DOHH2 (cell line): ENCODE measurements around the gene ASAP2.
A peak's percentile ranks its signal among the peaks of the same experiment; 100 is the strongest.

Experiments used
- H3F3A ChIP-seq: fragments of 200-600 bp; sonication (generic), shearing (Covaris generic); 2 replicates; pipeline ENCODE4 v1.6.0; 2016; ENCODE audit warnings: antibody characterized with exemption, mild to moderate bottlenecking; ENCODE audit not compliant: control insufficient read depth, insufficient read depth
- H3K27ac ChIP-seq: fragments of 200-600 bp; sonication (generic); 2 replicates; pipeline ENCODE4 v1.5.1; 2014; ENCODE audit warnings: low read depth, mild to moderate bottlenecking, low read length, moderate library complexity
- H3K27me3 ChIP-seq: fragments of 200-600 bp; sonication (generic); 2 replicates; pipeline ENCODE4 v1.6.1; 2014; ENCODE audit warnings: mild to moderate bottlenecking, low read length, mixed read lengths; ENCODE audit not compliant: control insufficient read depth
- H3K36me3 ChIP-seq: fragments of 200-600 bp; sonication (generic); 2 replicates; pipeline ENCODE4 v1.6.1; 2014; ENCODE audit warnings: mild to moderate bottlenecking, low read length, moderate library complexity, mixed read lengths; ENCODE audit not compliant: control insufficient read depth
- H3K4me1 ChIP-seq: fragments of 200-600 bp; sonication (generic); 2 replicates; pipeline ENCODE4 v1.6.1; 2014; ENCODE audit warnings: mild to moderate bottlenecking, low read length, mixed read lengths; ENCODE audit not compliant: control insufficient read depth
- H3K4me2 ChIP-seq: fragments of 200-600 bp; sonication (generic); 2 replicates; pipeline ENCODE4 v1.6.0; 2014; ENCODE audit warnings: mild to moderate bottlenecking, low read length, moderate library complexity
- H3K4me3 ChIP-seq: fragments of 200-600 bp; sonication (generic); 2 replicates; pipeline ENCODE4 v1.5.1; 2014; ENCODE audit warnings: mild to moderate bottlenecking, low read length, mixed read lengths
- H3K79me2 ChIP-seq: fragments of 200-600 bp; sonication (generic); 2 replicates; pipeline ENCODE4 v1.6.1; 2014; ENCODE audit warnings: mild to moderate bottlenecking, low read length, mixed read lengths; ENCODE audit not compliant: control insufficient read depth
- H3K9me2 ChIP-seq: fragments of 200-600 bp; sonication (generic); replicated peaks from 2 replicates; pipeline ENCODE4 v1.6.1; 2014; ENCODE audit warnings: mild to moderate bottlenecking, low read length, mixed read lengths; ENCODE audit not compliant: control insufficient read depth
- H3K9me3 ChIP-seq: fragments of 200-600 bp; sonication (generic); 2 replicates; pipeline ENCODE4 v1.6.1; 2014; ENCODE audit warnings: antibody characterized with exemption, low read length, mixed read lengths; ENCODE audit not compliant: control insufficient read depth, insufficient read depth
- H4K20me1 ChIP-seq: fragments of 200-600 bp; sonication (generic); 2 replicates; pipeline ENCODE4 v1.6.0; 2014; ENCODE audit warnings: low read depth, mild to moderate bottlenecking, antibody characterized with exemption, low read length, moderate library complexity; ENCODE audit not compliant: control insufficient read depth, insufficient read depth
- CTCF ChIP-seq: fragments of 200-600 bp; sonication (generic); IDR thresholded peaks from one replicate; pipeline ENCODE4 v1.5.1; 2014; ENCODE audit warnings: antibody characterized with exemption, mild to moderate bottlenecking, low read depth, low read length; ENCODE audit not compliant: poor library complexity, severe bottlenecking
- EZH2phosphoT487 ChIP-seq: fragments of 200-600 bp; sonication (generic); IDR thresholded peaks from 2 replicates; pipeline ENCODE4 v1.6.1; 2017; ENCODE audit warnings: borderline replicate concordance, mild to moderate bottlenecking, antibody characterized with exemption, low read length, moderate library complexity, mixed read lengths

The ASAP2 gene

GRCh38 chr2:9370746-9371145, 164.1 kb downstream of the ASAP2 start:
- Histone ChIP-seq H3K27ac (no peak overlapping the region), H3K9me2 (no peaks in the 10 kb centered on the region), H3K4me3 (no peak overlapping the region)

GRCh38 chr2:9373047-9373446, 166.4 kb downstream of the ASAP2 start:
- Histone ChIP-seq H3K36me3 (no peaks in the 10 kb centered on the region), H3K9me2 (no peaks in the 10 kb centered on the region), H3K4me3 (no peak overlapping the region), H3K4me1 (peaks cover 10% of the 10 kb centered on the region), H3K9me3 (no peaks in the 10 kb centered on the region), H3K27me3 (peaks cover 22% of the 10 kb centered on the region; the same call in 1 of the 2 replicates), H3K27ac (no peak overlapping the region), H3F3A (no peaks in the 10 kb centered on the region), H3K4me2 (peak overlapping the region; percentile 34), H4K20me1 (no peaks in the 10 kb centered on the region), H3K79me2 (no peaks in the 10 kb centered on the region)
- TF ChIP-seq CTCF, result no peak
- no peak for TF ChIP-seq EZH2phosphoT487

More at GRCh38 chr2:9370746-9371145, 164.1 kb downstream of the ASAP2 start:
- TF ChIP-seq CTCF, result no peak
- no peak for TF ChIP-seq EZH2phosphoT487
- Histone ChIP-seq H3K4me1 (peaks cover 10% of the 10 kb centered on the region), H3K27me3 (peaks cover 13% of the 10 kb centered on the region; the same call in 1 of the 2 replicates), H3K4me2 (no peak overlapping the region), H4K20me1 (no peaks in the 10 kb centered on the region), H3F3A (no peaks in the 10 kb centered on the region), H3K79me2 (no peaks in the 10 kb centered on the region), H3K36me3 (no peaks in the 10 kb centered on the region), H3K9me3 (no peaks in the 10 kb centered on the region)

GRCh38 chr2:9373476-9373875, 166.9 kb downstream of the ASAP2 start:
- no peak overlapping the region for H3K27ac ChIP-seq
- no peaks in the 10 kb centered on the region for H4K20me1 ChIP-seq
- peaks cover 10% of the 10 kb centered on the region for H3K4me1 ChIP-seq
- H3K79me2 ChIP-seq, result no peaks in the 10 kb centered on the region
- H3K36me3 ChIP-seq, result no peaks in the 10 kb centered on the region
- H3K9me2 ChIP-seq, result no peaks in the 10 kb centered on the region
- TF ChIP-seq EZH2phosphoT487 (no peak), CTCF (no peak)
- H3F3A ChIP-seq, result no peaks in the 10 kb centered on the region
- peaks cover 22% of the 10 kb centered on the region; the same call in 1 of the 2 replicates for H3K27me3 ChIP-seq
- no peaks in the 10 kb centered on the region for H3K9me3 ChIP-seq
- peak overlapping the region; percentile 34; the same call in 1 of the 2 replicates for H3K4me2 ChIP-seq
- no peak overlapping the region for H3K4me3 ChIP-seq
